Duodenal mucosa (tissue), 2 donors: ENCODE measurements around the gene CCDC86.

Experiments used
- H3K27ac ChIP-seq: one replicate; pipeline ENCODE4 v1.7.0; 2013; ENCODE audit warnings: low read depth, low read length
- H3K27me3 ChIP-seq, 2 donors: one replicate each; pipeline ENCODE4 v1.7.0; 2013; ENCODE audit warnings: low read length in 2 of 2, control low read depth in 1 of 2; ENCODE audit not compliant: insufficient read depth in 2 of 2, control insufficient read depth in 1 of 2
- H3K36me3 ChIP-seq, 2 donors: one replicate each; pipeline ENCODE4 v1.7.0; 2013; ENCODE audit warnings: low read length in 2 of 2, control low read depth in 1 of 2; ENCODE audit not compliant: insufficient read depth in 2 of 2, control insufficient read depth in 1 of 2
- H3K4me1 ChIP-seq, 2 donors: one replicate each; pipeline ENCODE4 v1.7.0; 2013; ENCODE audit warnings: low read length in 2 of 2, control low read depth in 1 of 2; ENCODE audit not compliant: insufficient read depth in 2 of 2, control insufficient read depth in 1 of 2
- H3K4me3 ChIP-seq, 2 donors: one replicate each; pipeline ENCODE4 v1.7.0; 2013; ENCODE audit warnings: low read length in 2 of 2, low read depth in 1 of 2
- H3K9ac ChIP-seq, 2 donors: one replicate each; pipeline ENCODE4 v1.7.0; 2013; ENCODE audit warnings: low read length in 2 of 2, low read depth in 1 of 2
- H3K9me3 ChIP-seq, 2 donors: one replicate each; pipeline ENCODE4 v1.7.0; 2013; ENCODE audit warnings: low read length in 2 of 2, control low read depth in 1 of 2; ENCODE audit not compliant: control insufficient read depth in 1 of 2

Gene CCDC86

DNA sequence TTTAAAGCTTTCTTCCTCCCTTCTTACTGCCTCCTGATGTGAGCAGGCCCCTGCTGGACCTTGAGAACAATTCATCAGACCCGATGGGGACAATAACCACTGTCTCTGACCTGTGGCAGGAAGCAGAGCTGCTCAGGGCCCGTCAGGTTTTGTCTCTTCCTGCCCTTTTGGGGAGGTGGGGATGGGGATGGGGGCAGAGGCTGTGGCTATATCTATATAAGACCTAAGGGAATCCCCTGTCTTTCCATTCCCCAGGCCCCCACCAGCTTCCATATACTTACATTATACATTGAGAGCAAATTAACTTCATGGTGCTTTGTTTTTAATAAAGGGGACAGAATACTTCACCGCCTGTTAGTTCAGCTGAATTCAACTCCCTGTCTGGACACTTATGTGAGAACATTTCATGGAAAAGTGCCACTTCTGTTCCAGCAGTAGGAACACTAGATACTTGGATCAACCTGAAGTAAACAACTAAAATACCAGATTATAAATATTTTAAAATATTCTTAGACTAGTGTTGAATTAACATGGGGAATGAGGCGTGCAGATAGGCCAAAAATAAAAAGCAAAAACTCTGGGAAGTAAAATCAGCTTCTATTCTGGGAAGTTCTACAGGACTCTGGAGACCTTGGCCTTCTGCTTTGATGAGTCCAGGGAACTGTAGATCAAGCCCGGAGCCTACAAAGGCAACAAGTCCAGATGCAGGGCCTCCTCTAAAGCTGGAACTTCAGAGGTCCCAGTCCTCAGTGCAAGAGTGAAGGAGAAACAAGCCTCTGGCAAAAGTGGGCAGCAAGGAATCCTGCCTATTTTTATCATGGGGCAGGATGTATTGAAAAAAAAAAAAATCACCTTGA, 36.6 kb downstream of the CCDC86 start:
- no peaks in the 10 kb centered on the region for H3K9me3 ChIP-seq
- peaks cover 0 to 11% of the 10 kb centered on the region in 2 donors for H3K4me1 ChIP-seq
- H3K27me3 ChIP-seq: no peaks in the 10 kb centered on the region
- no peak overlapping the region for H3K4me3 ChIP-seq
- H3K9ac ChIP-seq: no peak overlapping the region
- H3K27ac ChIP-seq: no peak overlapping the region
- H3K36me3 ChIP-seq: peaks cover 0 to 2% of the 10 kb centered on the region in 2 donors

DNA sequence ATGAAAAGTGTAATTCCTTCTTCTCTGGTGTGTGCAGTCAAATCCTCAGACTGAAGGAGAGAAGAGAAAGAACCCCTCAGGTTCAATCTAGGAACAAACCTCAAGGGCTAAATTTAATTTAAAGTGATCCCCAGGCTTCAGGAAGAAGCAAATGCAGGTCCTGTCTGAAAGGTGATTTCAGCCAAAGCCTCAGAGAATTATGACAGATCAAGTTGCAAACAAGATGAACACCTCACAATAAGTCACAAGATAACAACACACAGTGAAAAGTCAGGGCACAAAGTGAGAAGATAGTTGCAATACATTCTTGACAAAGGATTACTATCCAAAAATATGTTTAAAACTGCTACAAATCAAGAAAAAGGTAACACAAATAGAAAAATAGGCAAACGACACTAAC, 37.2 kb downstream of the CCDC86 start:
- H3K27ac ChIP-seq: no peak overlapping the region
- no peaks in the 10 kb centered on the region for H3K9me3 ChIP-seq
- H3K4me3 ChIP-seq: no peak overlapping the region
- H3K36me3 ChIP-seq: peaks cover 0 to 2% of the 10 kb centered on the region in 2 donors
- H3K27me3 ChIP-seq: no peaks in the 10 kb centered on the region
- no peak overlapping the region for H3K9ac ChIP-seq
- peaks cover 0 to 8% of the 10 kb centered on the region in 2 donors for H3K4me1 ChIP-seq

DNA sequence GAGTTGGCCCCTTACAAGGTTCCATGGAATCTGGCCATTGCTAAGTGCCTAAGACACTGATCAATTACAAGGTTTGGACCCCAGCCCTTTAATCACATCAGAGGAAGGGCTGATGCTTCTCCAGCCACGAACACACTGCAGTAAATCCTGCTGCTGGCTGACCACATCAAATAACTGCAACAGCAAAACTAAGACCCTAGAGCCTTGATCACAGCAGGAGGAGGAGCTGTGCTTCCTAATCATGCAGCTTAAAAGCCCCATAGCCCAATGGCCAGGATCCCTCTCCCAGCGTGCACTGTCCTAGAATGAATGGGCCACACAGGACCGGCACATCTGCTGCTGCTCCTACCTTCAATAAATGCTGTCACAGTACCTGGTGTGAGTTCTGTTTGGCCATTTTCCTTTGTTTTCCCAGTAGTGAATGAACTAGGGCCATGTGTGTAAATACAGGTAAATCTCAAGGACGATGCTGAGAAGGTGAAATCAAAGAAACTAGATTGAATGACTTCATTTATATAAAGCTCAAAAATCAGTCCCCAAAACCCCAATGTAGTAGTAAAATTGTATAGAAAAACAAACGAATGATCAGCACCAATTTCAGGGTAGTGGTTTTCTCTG, 38.2 kb downstream of the CCDC86 start:
- Histone ChIP-seq H3K27ac (no peak overlapping the region), H3K4me3 (no peak overlapping the region), H3K36me3 (no peaks in the 10 kb centered on the region), H3K9ac (no peak overlapping the region), H3K4me1 (peaks cover 0 to 8% of the 10 kb centered on the region in 2 donors), H3K27me3 (no peaks in the 10 kb centered on the region), H3K9me3 (no peaks in the 10 kb centered on the region)

DNA sequence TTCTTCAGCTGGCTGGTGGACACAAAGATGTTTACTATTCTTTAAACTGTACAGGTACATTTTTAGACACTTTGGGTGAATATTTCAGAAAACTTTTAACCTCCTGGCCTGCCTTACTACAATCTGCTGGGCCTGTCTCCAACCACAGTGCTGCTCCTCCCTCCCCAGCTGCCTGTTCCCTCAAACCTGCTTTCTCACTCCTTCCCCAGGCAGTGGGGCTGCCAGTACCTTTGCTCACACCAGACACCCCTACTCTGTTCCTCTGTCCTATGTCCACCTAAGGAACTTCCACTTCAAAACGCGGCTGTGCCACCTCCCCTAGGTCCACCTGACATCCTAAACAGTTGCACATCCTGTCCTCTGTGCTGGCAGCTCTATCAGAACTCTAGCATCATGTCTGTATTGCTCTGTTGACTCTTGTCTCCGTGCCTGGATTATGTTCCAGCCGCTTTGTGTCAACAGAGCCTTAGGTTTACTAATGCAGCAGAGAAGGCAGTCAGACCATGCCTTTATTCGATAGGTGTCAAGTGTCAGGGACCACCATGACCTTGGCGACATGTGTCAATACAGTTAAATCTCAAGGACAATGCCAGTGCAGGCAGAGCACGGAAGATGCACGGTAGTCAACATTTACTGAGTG, 38.9 kb downstream of the CCDC86 start:
- Histone ChIP-seq H3K27me3 (no peaks in the 10 kb centered on the region), H3K9ac (no peak overlapping the region), H3K4me1 (peaks cover 0 to 8% of the 10 kb centered on the region in 2 donors), H3K4me3 (no peak overlapping the region), H3K9me3 (no peaks in the 10 kb centered on the region), H3K27ac (no peak overlapping the region), H3K36me3 (no peaks in the 10 kb centered on the region)

DNA sequence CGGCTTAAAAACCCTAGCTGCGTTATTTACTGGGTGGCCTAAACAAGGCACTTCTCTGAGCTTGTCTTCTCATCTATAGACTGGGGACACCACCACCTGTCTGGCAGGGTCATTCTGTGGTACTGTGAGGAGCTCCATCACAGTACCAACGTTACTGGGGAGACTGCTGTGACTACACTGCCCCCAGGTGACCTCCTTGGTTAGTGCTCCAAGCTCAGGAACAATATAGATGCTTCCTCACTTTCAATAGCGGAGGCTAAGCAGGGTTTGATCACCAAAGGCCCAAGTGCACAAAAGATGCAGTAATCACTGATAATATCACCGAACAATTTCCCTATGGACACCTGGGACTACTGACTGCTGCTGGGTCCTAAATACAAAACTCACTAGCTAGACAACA, 45.6 kb downstream of the CCDC86 start:
- Histone ChIP-seq H3K27ac (no peak overlapping the region), H3K4me1 (no peaks in the 10 kb centered on the region), H3K9me3 (no peaks in the 10 kb centered on the region), H3K4me3 (no peak overlapping the region), H3K9ac (no peak overlapping the region), H3K36me3 (peaks cover 0 to 19% of the 10 kb centered on the region in 2 donors), H3K27me3 (no peaks in the 10 kb centered on the region)

DNA sequence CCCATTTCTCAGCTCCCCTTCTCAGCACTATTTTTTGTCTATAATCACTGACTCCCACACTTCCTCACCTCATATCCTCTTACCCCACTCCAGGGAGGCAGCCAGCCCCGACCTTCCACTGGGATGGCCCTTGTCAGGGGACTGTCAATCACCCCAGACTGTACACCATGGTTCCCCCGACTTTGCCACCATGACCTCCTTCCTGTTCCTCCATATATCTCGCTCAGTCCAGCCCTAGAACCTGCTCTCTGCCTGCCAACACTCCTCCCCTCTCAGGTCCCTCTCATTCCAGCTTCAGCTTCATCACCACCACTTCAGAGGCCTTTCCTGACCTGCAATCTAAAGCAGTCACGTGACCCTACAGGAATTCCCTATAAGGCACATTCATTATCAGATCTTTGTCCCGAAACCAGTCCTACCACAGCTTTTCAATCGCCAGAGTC, 48.0 kb downstream of the CCDC86 start:
- Histone ChIP-seq H3K9ac (no peak overlapping the region), H3K4me3 (no peak overlapping the region), H3K4me1 (no peaks in the 10 kb centered on the region), H3K9me3 (no peaks in the 10 kb centered on the region), H3K36me3 (peaks cover 0 to 39% of the 10 kb centered on the region in 2 donors), H3K27ac (no peak overlapping the region), H3K27me3 (no peaks in the 10 kb centered on the region)

DNA sequence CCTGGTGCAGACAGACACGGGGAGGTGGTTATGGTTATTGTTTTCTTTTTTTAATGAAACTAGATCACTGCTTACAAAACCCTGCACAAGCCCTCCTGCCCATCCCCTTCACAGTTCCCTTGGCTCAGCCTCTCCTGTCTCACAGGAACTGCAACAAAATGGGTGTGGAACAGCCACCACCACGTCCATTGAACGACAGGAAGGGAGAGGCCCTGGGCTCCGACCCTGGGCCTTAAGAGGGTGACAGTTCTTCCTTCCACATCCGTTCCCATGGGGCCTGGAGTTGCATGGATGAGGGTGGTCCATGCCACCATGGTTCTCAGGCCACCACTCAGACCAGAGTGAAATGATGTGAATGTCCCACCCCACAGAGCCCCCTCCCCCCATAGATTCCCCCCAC, 48.8 kb downstream of the CCDC86 start:
- no peak overlapping the region for H3K9ac ChIP-seq
- no peaks in the 10 kb centered on the region for H3K9me3 ChIP-seq
- no peak overlapping the region for H3K4me3 ChIP-seq
- H3K36me3 ChIP-seq: peaks cover 0 to 47% of the 10 kb centered on the region in 2 donors
- no peaks in the 10 kb centered on the region for H3K27me3 ChIP-seq
- H3K4me1 ChIP-seq: no peaks in the 10 kb centered on the region
- no peak overlapping the region for H3K27ac ChIP-seq

DNA sequence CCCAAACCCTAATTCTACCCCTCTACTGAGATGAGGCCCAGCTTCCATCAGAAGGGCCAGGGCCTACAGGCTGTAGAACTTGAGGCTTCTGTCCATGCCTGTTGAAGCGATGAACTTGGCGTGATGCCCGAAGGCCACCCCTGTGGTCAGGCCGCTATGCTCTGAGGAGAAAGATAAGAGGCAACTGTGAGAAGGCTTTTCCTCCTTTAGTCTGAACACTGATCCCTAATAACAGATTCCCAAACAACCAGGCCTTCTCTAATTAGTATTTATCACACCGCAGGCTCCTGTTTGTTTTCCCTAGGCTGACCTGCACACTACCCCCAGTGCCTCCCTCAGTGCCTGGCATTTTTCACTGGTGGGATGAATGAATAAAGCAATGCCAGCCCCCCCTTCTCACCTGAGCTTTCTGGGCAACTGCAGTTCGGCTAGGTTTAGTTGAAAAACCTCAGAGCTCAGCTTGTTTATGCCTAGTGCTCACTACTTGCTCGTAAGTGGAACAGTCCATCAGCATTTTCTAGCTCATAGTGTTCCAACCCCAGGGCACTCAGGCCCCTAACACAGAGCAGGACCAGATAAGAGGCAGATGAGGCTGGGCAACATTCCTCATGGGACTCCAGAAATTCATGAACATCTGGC, 49.3 kb downstream of the CCDC86 start:
- no peaks in the 10 kb centered on the region for H3K4me1 ChIP-seq
- H3K36me3 ChIP-seq: peaks cover 0 to 51% of the 10 kb centered on the region in 2 donors
- H3K4me3 ChIP-seq: no peak overlapping the region
- H3K9me3 ChIP-seq: no peaks in the 10 kb centered on the region
- H3K27me3 ChIP-seq: no peaks in the 10 kb centered on the region
- no peak overlapping the region for H3K9ac ChIP-seq
- H3K27ac ChIP-seq: no peak overlapping the region

DNA sequence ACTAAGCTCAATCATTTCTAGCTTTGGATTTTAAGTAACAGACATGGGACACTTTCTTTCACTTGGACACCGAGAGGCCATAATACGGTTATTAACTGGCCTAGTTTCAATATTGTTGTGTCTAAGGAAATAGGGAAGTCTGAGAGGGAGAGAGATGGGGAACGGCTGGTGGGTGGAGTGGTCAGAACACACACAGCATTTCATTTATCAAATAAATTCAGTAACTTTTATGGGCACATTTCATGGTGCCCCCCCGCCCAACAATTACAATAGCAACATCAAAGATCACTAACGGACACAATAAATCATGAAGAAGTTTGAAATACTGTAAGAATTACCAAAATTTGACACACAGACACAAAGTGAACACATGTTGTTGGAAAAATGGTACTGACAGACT, 53.8 kb downstream of the CCDC86 start:
- H3K9me3 ChIP-seq: no peaks in the 10 kb centered on the region
- no peak overlapping the region for H3K4me3 ChIP-seq
- H3K27ac ChIP-seq: no peak overlapping the region
- H3K27me3 ChIP-seq: no peaks in the 10 kb centered on the region
- no peaks in the 10 kb centered on the region for H3K4me1 ChIP-seq
- H3K36me3 ChIP-seq: peaks cover 26 to 87% of the 10 kb centered on the region in 2 donors
- no peak overlapping the region for H3K9ac ChIP-seq

DNA sequence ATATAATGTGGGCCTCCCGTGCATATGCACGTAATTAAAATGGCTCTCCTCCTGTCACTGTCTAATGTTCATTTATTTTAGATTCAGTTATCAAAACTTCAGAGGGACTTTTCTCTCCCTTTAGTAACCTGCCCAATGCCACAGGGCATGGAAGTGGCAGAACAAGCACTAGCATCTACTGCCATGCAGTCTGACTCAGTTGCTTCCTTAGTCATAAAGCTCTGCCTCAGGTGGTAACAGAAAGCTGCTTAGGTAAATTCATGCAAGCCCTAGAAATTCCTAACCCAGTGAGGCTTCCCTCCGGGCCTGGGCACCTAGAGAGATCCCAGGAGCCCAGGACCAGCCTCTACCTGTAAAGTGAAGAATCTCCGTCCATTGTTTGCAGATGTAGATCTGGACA, 55.6 kb downstream of the CCDC86 start:
- H3K9ac ChIP-seq: no peak overlapping the region
- H3K9me3 ChIP-seq: no peaks in the 10 kb centered on the region
- H3K4me3 ChIP-seq: no peak overlapping the region
- no peak overlapping the region for H3K27ac ChIP-seq
- H3K36me3 ChIP-seq: peaks cover 36 to 89% of the 10 kb centered on the region in 2 donors
- H3K4me1 ChIP-seq: no peaks in the 10 kb centered on the region
- H3K27me3 ChIP-seq: no peaks in the 10 kb centered on the region
